CMK (cell line): ENCODE results near the gene DMBX1.

Experiments used
- DNase-seq: peaks from one replicate; pipeline ENCODE4 v3.0.0-alpha.2; 2010; ENCODE audit warnings: low read depth

DMBX1 gene

GRCh38 chr1:46484783-46485490, 4.7 kb upstream of the DMBX1 start:
- no peak for DNase-seq

- no peak for DNase-seq
Observed at GRCh38 chr1:46485564-46486431, 3.8 kb upstream of the DMBX1 start.

- no peak for DNase-seq
Observed at GRCh38 chr1:46486432-46487015, 3.1 kb upstream of the DMBX1 start.

GRCh38 chr1:46487818-46488218, 1.8 kb upstream of the DMBX1 start:
- no peak for DNase-seq

GRCh38 chr1:46488343-46489168, 1.1 kb upstream of the DMBX1 start:
- DNase-seq, result no peak

GRCh38 chr1:46489169-46489637, 433 bp upstream of the DMBX1 start:
- DNase-seq, result no peak

GRCh38 chr1:46490406-46490655, 695 bp downstream of the DMBX1 start:
- DNase-seq, result no peak

GRCh38 chr1:46490656-46491442, 1.2 kb downstream of the DMBX1 start:
- DNase-seq, result no peak

- no peak for DNase-seq
Observed at GRCh38 chr1:46491443-46492268, 2.0 kb downstream of the DMBX1 start.

- DNase-seq, result no peak
Observed at GRCh38 chr1:46492269-46492853, 2.7 kb downstream of the DMBX1 start.

GRCh38 chr1:46492871-46493270, 3.2 kb downstream of the DMBX1 start:
- no peak for DNase-seq

- DNase-seq, result no peak
Observed at GRCh38 chr1:46493316-46494032, 3.8 kb downstream of the DMBX1 start.

- no peak for DNase-seq
Observed at GRCh38 chr1:46494910-46495309, 5.3 kb downstream of the DMBX1 start.

GRCh38 chr1:46495778-46496177, 6.1 kb downstream of the DMBX1 start:
- DNase-seq, result no peak

GRCh38 chr1:46496505-46496904, 6.9 kb downstream of the DMBX1 start:
- no peak for DNase-seq

- no peak for DNase-seq
Observed at GRCh38 chr1:46497020-46497419, 7.4 kb downstream of the DMBX1 start.

- no peak for DNase-seq
Observed at GRCh38 chr1:46497665-46498064, 8.0 kb downstream of the DMBX1 start.

- no peak for DNase-seq
Observed at GRCh38 chr1:46501528-46501927, 11.9 kb downstream of the DMBX1 start.

- no peak for DNase-seq
Observed at GRCh38 chr1:46503421-46503820, 13.8 kb downstream of the DMBX1 start.
